Measurements from ENCODE around the gene NR2F2.
"Not testable (repeated sequence)": the region's sequence is repeated elsewhere in the genome, so short reads cannot be mapped to it uniquely, and the experiment has no call there.

Gene NR2F2

GRCh38 chr15:96367311-96368200, 37.1 kb downstream of the NR2F2 start:
- no peak for DNase-seq (ENCODE audit: low read depth, low spot score)

GRCh38 chr15:96369351-96369750, 38.9 kb downstream of the NR2F2 start:
- DNase-seq (ENCODE audit: low read depth, low spot score) = no peak

GRCh38 chr15:96369825-96370621, 39.5 kb downstream of the NR2F2 start:
- no peak for DNase-seq (ENCODE audit: low read depth, low spot score)

GRCh38 chr15:96372554-96372953, 42.1 kb downstream of the NR2F2 start:
- no peak for DNase-seq (ENCODE audit: low read depth, low spot score)

GRCh38 chr15:96374499-96374898, 44.0 kb downstream of the NR2F2 start:
- DNase-seq (ENCODE audit: low read depth, low spot score) = no peak

- DNase-seq (ENCODE audit: low read depth, low spot score) = not testable (repeated sequence)
Observed at GRCh38 chr15:96379592-96379991, 49.1 kb downstream of the NR2F2 start.

- no peak for DNase-seq (ENCODE audit: low read depth, low spot score)
Observed at GRCh38 chr15:96381463-96381862, 51.0 kb downstream of the NR2F2 start.

GRCh38 chr15:96385195-96385594, 54.7 kb downstream of the NR2F2 start:
- DNase-seq (ENCODE audit: low read depth, low spot score) = no peak

- no peak for DNase-seq (ENCODE audit: low read depth, low spot score)
Observed at GRCh38 chr15:96388673-96389072, 58.2 kb downstream of the NR2F2 start.

All from smooth muscle cell of the brain vasculature (primary cell).